Bronchial smooth muscle cell (primary cell): ENCODE measurements around the gene SP140L. TPM values are rescaled to one million over a fixed set of nuclear protein-coding genes. Genes with fewer than 3 reads are reported as not detected.

ENCODE experiments used
- total RNA-seq: library from RNA; depleted of rRNA; stranded (reverse); fragments of >200 nt; gene quantifications from 2 replicates; pipeline ENCODE4 v1.2.1, GENCODE V29; 2014

Gene SP140L
- 6.1 and 7.3 TPM in 2 replicates for total RNA-seq

DNA sequence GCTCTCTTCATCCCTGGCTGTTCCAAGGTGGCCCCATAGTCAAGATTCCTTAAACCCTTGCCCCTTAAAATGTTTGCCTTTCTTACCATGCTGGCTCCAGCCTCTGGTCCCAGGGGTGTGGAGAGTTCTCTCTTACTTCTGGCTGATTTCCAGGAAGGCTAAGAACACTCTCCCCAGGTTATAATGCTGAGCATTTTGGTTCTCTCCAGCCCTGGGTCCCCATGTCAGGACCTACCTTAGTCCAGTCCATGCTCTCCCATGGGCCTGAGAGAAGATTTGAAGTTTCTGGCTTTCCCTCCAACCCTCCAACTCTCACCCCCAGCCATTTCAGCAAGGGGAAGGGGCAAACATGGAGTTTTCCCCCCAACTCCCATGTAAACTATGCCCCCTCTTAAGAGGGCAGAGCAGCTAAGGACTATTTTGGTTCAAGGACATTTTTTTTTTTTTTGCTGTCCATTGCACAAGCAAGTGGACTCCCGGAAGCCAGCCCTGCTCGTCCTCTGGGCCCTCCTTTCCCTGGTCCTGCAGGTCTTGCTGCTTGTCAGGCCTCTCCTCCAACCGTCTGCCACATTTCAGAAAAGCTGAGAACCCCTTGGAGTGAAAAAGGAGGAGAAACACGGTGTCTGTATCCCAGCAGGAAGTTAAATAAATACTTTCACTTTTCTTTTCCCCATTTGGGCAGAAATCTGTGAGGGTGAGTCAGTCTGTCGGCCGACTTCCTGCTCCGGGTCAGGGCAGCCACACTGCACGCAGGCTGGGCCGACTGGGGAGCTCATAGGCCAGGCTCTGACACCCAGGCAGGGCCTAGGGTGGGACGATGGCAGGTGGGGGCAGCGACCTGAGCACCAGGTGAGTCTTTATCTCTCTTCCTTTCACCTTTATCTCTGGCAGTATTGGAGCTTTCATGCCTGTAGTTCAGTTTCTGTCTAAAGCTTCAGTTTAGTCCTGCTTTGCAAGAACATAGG, at the start of gene SP140L:
Gene SP140L (plus strand): TSS at position 741 of the 965 bp plus-strand sequence. CDS start 77 bp downstream, at position 818.

GRCh38 chr2:230416061-230416721, 89.2 kb downstream of the SP140L start, which contains the start of gene SP100:
Gene SP100 (plus strand): TSS chr2:230416201. CDS start chr2:230416297, 96 bp downstream.

Other genes starting within 250 kb of the SP140L start
- gene SP110, start 107.2 kb upstream of the SP140L start, total RNA-seq, result 9.9 TPM in 2 replicates
- gene SP140, start 101.5 kb upstream of the SP140L start, total RNA-seq, result 0.32 and 0.34 TPM in 2 replicates
- 62.9 and 107 TPM in 2 replicates for gene SP100, start 89.0 kb downstream of the SP140L start, total RNA-seq